ENCODE data around the gene CACNG7. TPM values are rescaled to one million over a fixed set of nuclear protein-coding genes. Genes with fewer than 3 reads are reported as not detected.

Gene CACNG7
- total and polyA plus RNA-seq, 2 donors (not counting 3 experiments of a cell fraction or from before 2014, with no cell fraction given), result 0.92 to 1.3 TPM

DNA sequence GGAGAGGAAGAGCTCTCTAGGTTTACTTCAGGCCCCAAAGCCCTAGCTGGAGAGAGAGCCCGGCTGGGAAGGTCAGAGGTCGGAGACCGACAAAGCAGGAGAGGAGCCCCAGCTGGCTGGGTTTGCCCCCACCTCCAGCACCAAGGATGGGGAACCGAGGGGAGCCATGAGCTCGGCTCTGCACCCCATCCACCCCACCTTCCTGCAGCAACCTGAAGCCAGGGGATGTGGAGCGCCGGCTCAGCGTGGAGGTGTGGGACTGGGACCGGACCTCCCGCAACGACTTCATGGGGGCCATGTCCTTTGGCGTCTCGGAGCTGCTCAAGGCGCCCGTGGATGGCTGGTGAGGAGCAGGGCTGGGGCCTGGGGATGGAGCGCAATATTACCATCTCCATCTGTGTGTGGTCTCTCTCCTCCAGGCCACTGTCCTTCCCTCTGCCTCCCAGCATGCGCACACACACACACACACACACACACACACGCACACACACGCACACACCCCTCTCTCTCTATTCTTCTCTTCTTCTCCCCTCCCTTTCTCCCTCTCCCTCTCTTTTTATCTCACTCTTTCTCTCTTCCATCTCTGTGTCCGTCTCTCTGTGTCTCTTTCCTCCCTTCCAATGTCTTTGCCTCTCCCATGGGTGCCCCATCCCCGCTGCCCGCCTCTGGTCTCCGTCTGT, 16.6 kb upstream of the CACNG7 start:
- H3K36me3 ChIP-seq (ENCODE audit: control insufficient read depth in 2 of 2, extremely low read depth in 1 of 2, insufficient read depth in 2 of 2, low read length in 2 of 2), result no peaks in the 10 kb centered on the region
- ChIA-PET POLR2A (no interaction called here), CTCF (interaction anchor here (0.6 to 1.9 kb wide), 3 partner anchors 9 to 468 kb away, joined by 4 to 6 read pairs (median 5); partner anchors contain the start of gene PRKCG)
- no peak overlapping the region for H3K4me2 ChIP-seq (ENCODE audit: insufficient read depth, low read length)
- no peak overlapping the region for H2AFZ ChIP-seq (ENCODE audit: low read depth, low read length)
- peaks cover 0 to 7% of the 10 kb centered on the region in 2 experiments for H3K27me3 ChIP-seq (ENCODE audit: control insufficient read depth in 2 of 2, insufficient read depth in 2 of 2, low read length in 2 of 2)
- BruUV-seq (replicated peaks), result no TSS peak
- no peak overlapping the region for H3K9ac ChIP-seq (replicated peaks; ENCODE audit: extremely low read depth, insufficient read depth, low read length)
- H3K9me1 ChIP-seq (replicated peaks; ENCODE audit: control insufficient read depth, extremely low read depth, insufficient read depth, low read length), result no peaks in the 10 kb centered on the region
- H3K4me1 ChIP-seq (ENCODE audit: control insufficient read depth, extremely low read depth, insufficient read depth, low read length), result no peaks in the 10 kb centered on the region
- H3K9me3 ChIP-seq (replicated peaks; ENCODE audit: control insufficient read depth, insufficient read depth, low read length), result no peaks in the 10 kb centered on the region
- DNase-seq (ENCODE audit: low read depth, low spot score), result no peak
- no peak for FAIRE-seq
- no peaks in the 10 kb centered on the region for H3K79me2 ChIP-seq (ENCODE audit: control insufficient read depth, insufficient read depth, low read length)
- TF ChIP-seq EZH2 (IDR thresholded peaks at IDR 0.05; ENCODE audit: borderline replicate concordance, low read depth, low read length, severe bottlenecking) (no peak), POLR2A (IDR thresholded peaks at IDR 0.05; ENCODE audit: low read depth, low read length) (no peak), CTCF (IDR thresholded peaks at IDR 0.05; ENCODE audit: extremely low read depth in 1 of 2, insufficient read depth in 1 of 2, low read depth in 1 of 2, low read length in 2 of 2) (no peak), JUN (IDR thresholded peaks at IDR 0.05; ENCODE audit: borderline replicate concordance, insufficient read depth, insufficient read length, low read depth) (no peak), POLR2AphosphoS5 (IDR thresholded peaks at IDR 0.05; ENCODE audit: insufficient read depth, low read depth, low read length) (no peak), MYC (IDR thresholded peaks at IDR 0.05; ENCODE audit: low read depth, low read length) (no peak)
- dilution Hi-C loops (cut with MboI; ENCODE audit: extremely low pct_ligation_motif_present, low sequenced_read_pairs) (no loop called here), intact Hi-C loops (cut with micrococcal nuclease) (no loop called here)
- no peaks in the 10 kb centered on the region for H4K20me1 ChIP-seq (replicated peaks; ENCODE audit: control insufficient read depth, extremely low read depth, insufficient read depth, low read length)
- H3K27ac ChIP-seq (ENCODE audit: insufficient read depth, low read depth, low read length), result no peak overlapping the region
- H3K4me3 ChIP-seq (replicated peaks in 1 of 3; ENCODE audit: insufficient read depth in 1 of 3, low read depth in 1 of 3, low read length in 3 of 3), result no peak overlapping the region

Data from endothelial cell of umbilical vein (primary cell).